Liver (tissue), 3 donors: ENCODE data around the gene PKHD1.

Experiments used
- ATF3 ChIP-seq: IDR thresholded peaks from 2 replicates; pipeline ENCODE4 v1.6.1; 2016; ENCODE audit warnings: antibody characterized with exemption
- CTCF ChIP-seq: fragments of 150-350 bp; IDR thresholded peaks from 2 replicates; pipeline ENCODE4 v1.5.1; 2017; ENCODE audit warnings: improper control_type of control experiment, low read depth, low read length; ENCODE audit not compliant: missing input control
- EGR1 ChIP-seq, 2 donors: IDR thresholded peaks; 2 replicates each; pipeline ENCODE4 v1.6.1; 2016 to 2018; ENCODE audit warnings: antibody characterized with exemption in 2 of 2, low read depth in 2 of 2
- FOXA1 ChIP-seq: IDR thresholded peaks from 2 replicates; pipeline ENCODE4 v1.6.1; 2016; ENCODE audit warnings: antibody characterized with exemption
- FOXA2 ChIP-seq: IDR thresholded peaks from 2 replicates; pipeline ENCODE4 v1.6.1; 2016; ENCODE audit warnings: antibody characterized with exemption
- GABPA ChIP-seq, 2 donors: IDR thresholded peaks in 1 of 2; conservative IDR thresholded peaks in 1 of 2; 2 replicates each; pipeline ENCODE4 v1.6.1; 2016; ENCODE audit warnings: antibody characterized with exemption in 2 of 2, mild to moderate bottlenecking in 1 of 2, moderate library complexity in 1 of 2
- JUND ChIP-seq, 2 donors: IDR thresholded peaks; 2 replicates each; pipeline ENCODE4 v1.6.1; 2016; ENCODE audit warnings: antibody characterized with exemption in 2 of 2
- MAX ChIP-seq: IDR thresholded peaks from 2 replicates; pipeline ENCODE4 v1.6.1; 2016; ENCODE audit warnings: antibody characterized with exemption
- RAD21 ChIP-seq, 2 donors: IDR thresholded peaks; 2 replicates each; pipeline ENCODE4 v1.6.1; 2016; ENCODE audit warnings: antibody characterized with exemption in 2 of 2, mild to moderate bottlenecking in 2 of 2
- REST ChIP-seq: IDR thresholded peaks from 2 replicates; pipeline ENCODE4 v1.6.1; 2016; ENCODE audit warnings: antibody characterized with exemption, mild to moderate bottlenecking
- RXRA ChIP-seq, 2 donors: IDR thresholded peaks; 2 replicates each; pipeline ENCODE4 v1.6.1; 2017 to 2018; ENCODE audit warnings: antibody characterized with exemption in 2 of 2, mild to moderate bottlenecking in 1 of 2
- SP1 ChIP-seq: IDR thresholded peaks from 2 replicates; pipeline ENCODE4 v1.6.1; 2018; ENCODE audit warnings: antibody characterized with exemption, mild to moderate bottlenecking
- TAF1 ChIP-seq: conservative IDR thresholded peaks from 2 replicates; pipeline ENCODE4 v1.6.1; 2016; ENCODE audit warnings: antibody characterized with exemption, mild to moderate bottlenecking
- YY1 ChIP-seq: IDR thresholded peaks from 2 replicates; pipeline ENCODE4 v1.6.1; 2016; ENCODE audit warnings: antibody characterized with exemption, mild to moderate bottlenecking
- donor health status: healthy.
- donor health status: healthy.

GRCh38 chr6:52116605-52116948, 29.2 kb upstream of the PKHD1 start:
- TF ChIP-seq SP1 (no peak), CTCF (no peak), TAF1 (no peak), RXRA (IDR thresholded peaks at IDR 0.05) (no peak), ATF3 (no peak), FOXA1 (no peak), YY1 (no peak), RAD21 (IDR thresholded peaks at IDR 0.05) (no peak), EGR1 (IDR thresholded peaks at IDR 0.05; ENCODE audit: low read depth in 2 of 2) (no peak), FOXA2 (no peak), GABPA (IDR thresholded peaks at IDR 0.05 in 1 of 2, conservative IDR thresholded peaks at IDR 0.05 in 1 of 2) (no peak), JUND (IDR thresholded peaks at IDR 0.05) (no peak), REST (no peak), MAX (no peak)
